SU-DHL-6 (cell line): ENCODE measurements around the gene LILRA2.

Experiments used
- CTCF ChIP-seq: fragments of 200-600 bp; sonication (generic); IDR thresholded peaks from one replicate; pipeline ENCODE4 v1.5.1; 2017; ENCODE audit warnings: antibody characterized with exemption, mild to moderate bottlenecking, low read length, moderate library complexity; ENCODE audit not compliant: insufficient read depth, poor library complexity, severe bottlenecking
- EZH2phosphoT487 ChIP-seq: fragments of 200-600 bp; sonication (generic), shearing (Covaris generic); conservative IDR thresholded peaks from 2 replicates; pipeline ENCODE4 v1.6.1; 2018; ENCODE audit warnings: mild to moderate bottlenecking, antibody characterized with exemption, low read length, moderate library complexity, mixed read lengths

- TF ChIP-seq CTCF (no peak), EZH2phosphoT487 (no peak)
Measured at GRCh38 chr19:54587026-54587425, 13.4 kb downstream of the LILRA2 start.
